ENCODE results near the gene KPTN. TPM values are rescaled to one million over a fixed set of nuclear protein-coding genes. Genes with fewer than 3 reads are reported as not detected.

KPTN gene
- total RNA-seq, 1 experiment from 2014 or later: 23.8 TPM

GRCh38 chr19:47430041-47430802 is 53.8 kb downstream of the KPTN start:
- Histone ChIP-seq H2AFZ (ENCODE audit: low read depth, low read length, poor library complexity, severe bottlenecking) (no peak overlapping the region), H3K4me3 (replicated peaks in 1 of 2; ENCODE audit: low read depth in 1 of 2, low read length in 2 of 2) (no peak overlapping the region), H3K79me2 (ENCODE audit: insufficient read depth, low read length) (no peaks in the 10 kb centered on the region), H3K9me2 (ENCODE audit: insufficient read depth) (no peaks in the 10 kb centered on the region), H3K4me1 (ENCODE audit: control insufficient read depth in 1 of 2, insufficient read depth in 2 of 2, low read length in 2 of 2) (peaks cover 26 to 37% of the 10 kb centered on the region in 2 experiments), H3K36me3 (ENCODE audit: control insufficient read depth in 1 of 2, insufficient read depth in 2 of 2, low read length in 2 of 2) (no peaks in the 10 kb centered on the region), H4K20me1 (ENCODE audit: insufficient read depth) (no peaks in the 10 kb centered on the region), H3K27me3 (ENCODE audit: insufficient read depth, low read length) (no peaks in the 10 kb centered on the region), H3K27ac (ENCODE audit: low read depth, low read length) (no peak overlapping the region), H3K4me2 (ENCODE audit: low read length) (no peak overlapping the region), H3K9ac (ENCODE audit: low read length) (no peak overlapping the region), H3K9me3 (ENCODE audit: control insufficient read depth in 1 of 2, insufficient read depth in 1 of 2, low read depth in 1 of 2, low read length in 2 of 2) (no peaks in the 10 kb centered on the region)
- DNase-seq (ENCODE audit: low read depth, low spot score): no peak
- POLR2A ChIA-PET: no interaction called here
- BruUV-seq (replicated peaks): no TSS peak
- TF ChIP-seq, protein P1, sequence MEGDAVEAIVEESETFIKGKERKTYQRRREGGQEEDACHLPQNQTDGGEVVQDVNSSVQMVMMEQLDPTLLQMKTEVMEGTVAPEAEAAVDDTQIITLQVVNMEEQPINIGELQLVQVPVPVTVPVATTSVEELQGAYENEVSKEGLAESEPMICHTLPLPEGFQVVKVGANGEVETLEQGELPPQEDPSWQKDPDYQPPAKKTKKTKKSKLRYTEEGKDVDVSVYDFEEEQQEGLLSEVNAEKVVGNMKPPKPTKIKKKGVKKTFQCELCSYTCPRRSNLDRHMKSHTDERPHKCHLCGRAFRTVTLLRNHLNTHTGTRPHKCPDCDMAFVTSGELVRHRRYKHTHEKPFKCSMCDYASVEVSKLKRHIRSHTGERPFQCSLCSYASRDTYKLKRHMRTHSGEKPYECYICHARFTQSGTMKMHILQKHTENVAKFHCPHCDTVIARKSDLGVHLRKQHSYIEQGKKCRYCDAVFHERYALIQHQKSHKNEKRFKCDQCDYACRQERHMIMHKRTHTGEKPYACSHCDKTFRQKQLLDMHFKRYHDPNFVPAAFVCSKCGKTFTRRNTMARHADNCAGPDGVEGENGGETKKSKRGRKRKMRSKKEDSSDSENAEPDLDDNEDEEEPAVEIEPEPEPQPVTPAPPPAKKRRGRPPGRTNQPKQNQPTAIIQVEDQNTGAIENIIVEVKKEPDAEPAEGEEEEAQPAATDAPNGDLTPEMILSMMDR (IDR thresholded peaks at IDR 0.05 in 2 of 3, conservative IDR thresholded peaks at IDR 0.05 in 1 of 3; ENCODE audit: borderline replicate concordance in 1 of 3, insufficient read depth in 1 of 3, low read depth in 2 of 3, low read length in 2 of 3): no peak
- TF ChIP-seq FOSL1 (IDR thresholded peaks at IDR 0.05; ENCODE audit: low read depth) (no peak), TCF7L2 (IDR thresholded peaks at IDR 0.05; ENCODE audit: borderline replicate concordance, extremely low read depth, insufficient read depth, insufficient read length) (no peak), SP1 (IDR thresholded peaks at IDR 0.05; ENCODE audit: low read depth) (no peak), CEBPB (IDR thresholded peaks at IDR 0.05; ENCODE audit: low read depth) (no peak), YY1 (IDR thresholded peaks at IDR 0.05; ENCODE audit: extremely low read depth, insufficient replicate concordance, low read depth, low read length) (no peak), SRF (IDR thresholded peaks at IDR 0.05; ENCODE audit: low read depth) (no peak), CBX3 (IDR thresholded peaks at IDR 0.05; ENCODE audit: low read depth) (no peak), ATF3 (IDR thresholded peaks at IDR 0.05) (no peak), SIN3A (IDR thresholded peaks at IDR 0.05; ENCODE audit: low read depth) (no peak), ZBTB33 (IDR thresholded peaks at IDR 0.05; ENCODE audit: extremely low read depth, insufficient replicate concordance, low read length) (no peak)
- no peak for ATAC-seq
- CTCF ChIA-PET: interaction anchor here (2.2 kb wide), 1 partner anchor 16 kb away, joined by 9 read pairs; no protein-coding TSS in a partner anchor
- intact Hi-C loops (cut with micrococcal nuclease): loop anchor here (5.0 kb wide), 1 partner anchor 362 kb away; no protein-coding TSS in a partner anchor
- RAD21 ChIA-PET (ENCODE audit: low non-redundant PET in 1 of 2, low total read pairs in 2 of 2, uncharacterized antibody in 2 of 2, unreplicated experiment in 2 of 2): no interaction called here

Measured in HCT116 (cell line).